T-helper 1 cell (primary cell): ENCODE measurements around the gene POLR1G.

Experiments used
- DNase-seq, 5 donors: peaks; one replicate each; pipeline ENCODE4 v3.0.0-alpha.2; 2012 to 2020

POLR1G gene

DNA sequence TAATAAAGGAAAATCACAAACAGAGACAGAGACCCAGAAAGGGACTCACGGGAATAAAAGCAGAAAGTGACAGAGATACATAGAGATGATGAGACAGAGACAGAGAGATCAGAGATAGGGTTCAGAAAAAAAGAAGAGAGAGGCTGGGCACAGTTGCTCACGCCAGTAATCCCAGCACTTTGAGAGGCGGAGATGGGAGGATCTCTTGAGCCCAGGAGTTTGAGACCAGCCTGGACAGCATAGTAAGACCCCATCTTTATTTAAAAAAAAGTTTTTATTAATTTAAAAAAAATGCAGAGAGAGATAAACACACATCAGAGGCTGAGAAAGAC, 41.9 kb downstream of the POLR1G start:
- DNase-seq: no peak

DNA sequence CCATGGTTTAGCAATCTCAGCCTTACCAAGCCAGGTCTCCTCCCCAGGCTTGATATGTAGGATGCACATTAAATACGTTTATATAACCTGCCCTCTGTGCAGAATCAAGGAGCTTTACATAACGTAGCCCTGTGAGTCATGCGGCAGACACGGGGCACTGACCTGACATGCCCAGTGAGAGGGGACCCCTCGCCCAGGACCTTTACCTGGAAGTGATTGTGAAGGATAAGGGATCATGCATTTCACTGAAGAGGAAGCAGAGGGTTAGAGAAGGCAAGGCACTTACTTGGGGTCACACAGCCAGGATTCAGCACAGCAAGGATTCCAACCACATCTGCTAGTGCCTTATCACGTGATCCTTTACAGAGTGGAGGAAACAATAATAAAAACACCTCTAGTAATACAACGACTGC, 42.4 kb downstream of the POLR1G start:
- DNase-seq: no peak

DNA sequence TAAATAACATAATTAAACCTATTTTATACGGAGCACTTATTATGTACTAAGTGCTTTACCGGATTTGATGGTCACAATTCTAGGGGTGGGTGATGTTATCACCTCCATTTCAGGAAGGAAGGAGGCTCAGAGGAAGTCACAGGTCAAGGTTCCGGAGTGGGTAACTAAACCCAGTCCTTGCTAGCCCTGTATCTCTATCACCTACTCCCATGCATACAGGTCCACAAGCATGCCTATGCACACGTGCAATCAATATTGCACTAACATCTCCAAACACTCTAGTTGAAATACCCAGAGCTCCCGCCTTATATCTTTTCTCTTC, 43.5 kb downstream of the POLR1G start:
- peak in 4 of 5 donors; percentile 9 to 51 (median 28) for DNase-seq

DNA sequence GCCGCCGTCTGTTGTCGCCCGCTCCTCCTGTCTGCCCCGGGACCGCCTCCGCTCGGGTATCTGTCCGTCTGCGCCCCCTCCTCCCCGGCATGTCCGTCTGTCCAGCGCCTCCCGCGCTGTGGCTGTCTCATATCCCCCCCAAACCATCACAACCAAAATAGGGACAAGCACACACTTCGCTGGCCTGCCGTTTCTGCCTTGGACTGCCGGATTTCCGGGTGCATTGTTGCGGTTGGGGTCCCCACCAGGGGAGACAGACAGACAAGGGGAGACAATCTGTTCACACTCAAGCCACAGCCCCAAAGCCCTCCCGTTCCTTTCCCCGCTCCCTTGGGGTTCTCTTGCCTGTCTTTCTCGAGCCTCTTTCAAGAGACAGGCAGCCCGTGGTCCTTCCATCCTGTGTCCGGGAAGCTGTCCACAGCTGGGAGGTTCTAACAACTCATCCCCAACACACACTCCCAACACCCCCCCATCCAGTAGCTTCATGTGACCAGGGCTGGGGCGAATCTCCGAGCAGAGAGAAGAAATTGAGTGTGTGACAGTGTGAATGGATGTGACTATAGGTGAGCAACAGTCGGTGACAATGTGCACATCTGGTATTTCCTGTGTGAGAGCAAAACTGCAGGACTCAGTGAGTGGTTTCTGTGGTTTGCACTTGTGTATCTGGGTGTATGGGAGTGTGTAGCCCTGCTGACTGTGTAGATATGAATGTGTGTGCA, 44.8 kb downstream of the POLR1G start:
- DNase-seq: peak; percentile 51 to 78 (median 64)

DNA sequence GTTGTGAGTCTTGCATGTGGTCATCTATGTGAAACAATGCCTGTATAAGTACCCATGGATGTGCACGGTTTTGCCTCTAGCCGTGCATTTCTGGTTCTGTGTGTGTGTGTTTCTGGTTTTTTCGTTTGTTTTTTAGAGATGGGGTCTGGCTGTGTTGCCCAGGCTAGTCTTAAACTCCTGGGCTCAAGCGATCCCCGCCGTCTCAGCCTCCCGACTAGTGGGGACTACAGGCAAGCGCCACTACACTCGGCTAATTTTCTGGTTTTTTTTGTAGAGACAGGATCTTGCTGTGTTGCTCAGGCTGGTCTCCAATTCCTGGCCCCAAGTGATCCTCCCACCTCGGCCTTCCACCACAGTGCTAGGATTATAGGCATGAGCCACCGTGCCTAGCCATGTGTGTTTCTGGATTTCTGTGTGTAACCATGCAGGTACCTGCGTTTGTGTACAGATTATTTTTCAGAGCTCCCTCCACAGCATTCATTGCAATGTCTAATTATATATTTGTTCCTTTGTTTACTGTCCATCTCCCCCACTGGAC, 45.5 kb downstream of the POLR1G start:
- DNase-seq: no peak

DNA sequence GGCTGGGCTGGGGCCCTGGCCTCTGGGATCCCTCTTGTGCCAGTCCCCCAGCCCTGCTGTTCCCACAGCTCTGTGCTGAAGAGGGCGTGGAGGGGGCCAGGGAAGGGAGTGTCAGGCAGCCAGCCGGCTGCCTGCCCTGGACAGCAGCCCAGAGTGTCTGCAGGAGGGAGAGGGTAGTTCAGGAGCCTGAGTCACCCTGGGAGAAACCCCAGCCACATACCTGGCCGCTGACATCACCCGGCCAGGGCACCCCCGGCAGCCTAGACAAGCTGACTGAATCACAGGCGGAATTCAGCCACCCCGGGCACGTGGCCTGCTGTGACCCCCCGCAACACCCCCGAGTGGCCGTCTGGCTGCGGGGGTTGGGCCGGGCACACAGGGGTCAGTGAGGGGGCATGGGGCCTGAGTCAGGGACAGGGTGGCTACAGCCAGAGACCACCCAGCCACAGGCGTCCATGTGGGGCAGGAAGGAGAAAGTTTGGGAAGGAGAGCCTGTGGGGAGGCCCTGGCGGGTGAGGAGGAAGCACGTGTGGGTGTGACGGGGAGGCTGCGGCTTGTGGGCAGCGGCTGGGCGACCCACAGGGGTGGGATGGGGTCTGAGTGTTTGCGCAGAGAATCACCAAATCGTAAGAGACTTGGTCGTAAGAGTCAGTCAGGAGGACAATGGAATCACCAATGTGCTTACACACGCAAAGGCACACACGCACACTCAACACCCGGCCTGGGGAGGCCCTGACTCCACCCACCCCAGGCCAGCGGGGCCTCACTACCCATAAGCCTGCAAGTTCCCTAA, 49.5 kb downstream of the POLR1G start:
- peak in 4 of 5 donors; percentile 41 to 70 (median 60) for DNase-seq

DNA sequence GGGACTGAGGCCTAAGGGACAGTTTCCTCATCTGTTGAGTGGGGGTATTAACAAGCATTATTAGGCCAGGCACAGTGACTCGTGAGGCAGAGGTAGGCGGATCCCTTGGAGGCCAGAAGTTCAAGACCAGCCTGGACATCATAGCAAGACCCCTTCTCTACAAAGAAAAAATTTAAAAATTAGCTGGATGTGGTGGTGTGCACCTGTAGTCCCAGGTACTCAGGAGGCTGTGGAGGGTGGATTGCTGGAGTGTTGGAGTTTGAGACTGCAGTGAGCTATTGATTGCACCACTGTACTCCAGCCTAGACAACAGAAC, 50.0 kb downstream of the POLR1G start:
- no peak for DNase-seq

DNA sequence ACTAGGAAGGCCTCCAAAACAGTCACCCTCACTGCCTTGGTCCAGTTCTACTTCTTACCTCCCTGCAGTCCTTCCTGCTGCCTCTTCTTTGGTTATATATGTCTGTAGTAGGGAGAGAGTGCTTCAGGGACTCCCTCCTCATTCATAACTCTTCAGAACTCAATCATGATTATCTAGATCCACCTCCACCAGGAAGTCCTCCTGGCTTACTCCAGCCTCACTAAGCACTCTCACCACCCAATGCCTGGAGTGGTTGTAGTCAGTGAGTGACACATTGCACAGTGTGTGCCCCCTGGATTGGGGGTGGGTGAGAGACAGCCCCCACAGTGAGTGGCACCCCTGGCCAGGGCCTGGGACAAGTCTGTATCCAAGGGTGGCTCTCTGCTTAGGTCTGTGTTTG, 51.3 kb downstream of the POLR1G start:
- DNase-seq: no peak
